H1 (cell line): ENCODE results near the gene SOX6.

Experiments used
- CREB1 ChIP-seq: IDR thresholded peaks from 2 replicates; pipeline ENCODE4 v1.6.1; 2012; ENCODE audit warnings: inconsistent platforms
- CTCF ChIP-seq, 3 experiments: IDR thresholded peaks; 1 replicate in 2 of 3; 2 replicates in 1 of 3; pipeline versions ENCODE4 v1.5.1 to v1.6.1; 2011; ENCODE audit warnings: low read length in 3 of 3, mild to moderate bottlenecking in 3 of 3, inconsistent platforms in 2 of 3, low read depth in 1 of 3, moderate library complexity in 1 of 3; ENCODE audit not compliant: insufficient read depth in 1 of 3; ENCODE audit errors: control extremely low read depth in 1 of 3
- EZH2 ChIP-seq: fragments of 200-600 bp; sonication (generic); IDR thresholded peaks from 2 replicates; pipeline ENCODE4 v1.7.1; 2012; ENCODE audit warnings: low read depth, mild to moderate bottlenecking, moderate library complexity, low read length, inconsistent platforms; ENCODE audit not compliant: severe bottlenecking
- KDM5A ChIP-seq: fragments of 200-600 bp; IDR thresholded peaks from 2 replicates; pipeline ENCODE4 v1.7.1; 2012; ENCODE audit warnings: mild to moderate bottlenecking, low read length, inconsistent platforms, mixed read lengths
- MAFK ChIP-seq: IDR thresholded peaks from 2 replicates; pipeline ENCODE4 v1.6.1; 2012; ENCODE audit warnings: low read depth, mild to moderate bottlenecking, improper control_type of control experiment, low read length
- MAX ChIP-seq: IDR thresholded peaks from 2 replicates; pipeline ENCODE4 v1.6.1; 2012; ENCODE audit warnings: inconsistent platforms
- PHF8 ChIP-seq: fragments of 200-600 bp; sonication (generic); conservative IDR thresholded peaks from 2 replicates; pipeline ENCODE4 v1.7.1; 2012; ENCODE audit warnings: low read depth, mild to moderate bottlenecking, inconsistent platforms, low read length, moderate library complexity
- POLR2A ChIP-seq, 2 experiments: IDR thresholded peaks; 1 replicate in 1 of 2; 2 replicates in 1 of 2; pipeline ENCODE4 v1.6.1; 2011; ENCODE audit warnings: low read depth in 2 of 2, low read length in 2 of 2, mild to moderate bottlenecking in 2 of 2; ENCODE audit errors: control extremely low read depth in 1 of 2
- POLR2AphosphoS5 ChIP-seq: IDR thresholded peaks from 2 replicates; pipeline ENCODE4 v1.6.1; 2011; ENCODE audit warnings: low read depth, low read length
- TBP ChIP-seq: IDR thresholded peaks from 2 replicates; pipeline ENCODE4 v1.6.1; 2011; ENCODE audit warnings: low read depth, low read length, improper control_type of control experiment
- YY1 ChIP-seq: IDR thresholded peaks from 2 replicates; pipeline ENCODE4 v1.6.1; 2011; ENCODE audit warnings: low read depth, mild to moderate bottlenecking, low read length
- ZNF274 ChIP-seq: IDR thresholded peaks from 2 replicates; pipeline ENCODE4 v1.7.0; 2012; ENCODE audit warnings: low read length, borderline replicate concordance; ENCODE audit errors: extremely low read depth

GRCh38 chr11:16052750-16053149 lies 303.6 kb downstream of the SOX6 start:
- TF ChIP-seq TBP (no peak), KDM5A (no peak), MAX (no peak), POLR2AphosphoS5 (no peak), EZH2 (no peak), CTCF (IDR thresholded peaks at IDR 0.05; ENCODE audit: control extremely low read depth in 1 of 3, insufficient read depth in 1 of 3, low read depth in 1 of 3, low read length in 3 of 3) (no peak), ZNF274 (no peak), POLR2A (IDR thresholded peaks at IDR 0.05; ENCODE audit: control extremely low read depth in 1 of 2, low read depth in 2 of 2, low read length in 2 of 2) (no peak), YY1 (no peak), MAFK (no peak), CREB1 (no peak), PHF8 (no peak)
